Fibroblast of peridontal ligament (primary cell): Measurements from ENCODE around the gene LALBA.
"Not testable (repeated sequence)": the region's sequence is repeated elsewhere in the genome, so short reads cannot be mapped to it uniquely, and the experiment has no call there.

Source experiments
- DNase-seq: peaks from one replicate; pipeline ENCODE4 v3.0.0-alpha.2; 2010; ENCODE audit errors: extremely low read depth

LALBA gene

GRCh38 chr12:48532601-48533000 is 37.2 kb downstream of the LALBA start:
- DNase-seq, result no peak

GRCh38 chr12:48527891-48528670 is 41.8 kb downstream of the LALBA start:
- DNase-seq, result no peak

- no peak for DNase-seq
Measured at GRCh38 chr12:48525332-48525731, 44.5 kb downstream of the LALBA start, which contains the start of gene OR8S1. Gene OR8S1 (plus strand): TSS chr12:48525632. CDS start chr12:48525632, 0 bp downstream.

- not testable (repeated sequence) for DNase-seq
Measured at GRCh38 chr12:48520381-48520780, 49.5 kb downstream of the LALBA start.
